Left hindlimb (tissue), 1 donor: ENCODE data around the gene TYSND1.
"Not testable (repeated sequence)": the region's sequence is repeated elsewhere in the genome, so short reads cannot be mapped to it uniquely, and the experiment has no call there.

Experiments used
- DNase-seq: peaks from one replicate; pipeline ENCODE4 v3.0.0-alpha.2; 2018

TYSND1 gene

DNA sequence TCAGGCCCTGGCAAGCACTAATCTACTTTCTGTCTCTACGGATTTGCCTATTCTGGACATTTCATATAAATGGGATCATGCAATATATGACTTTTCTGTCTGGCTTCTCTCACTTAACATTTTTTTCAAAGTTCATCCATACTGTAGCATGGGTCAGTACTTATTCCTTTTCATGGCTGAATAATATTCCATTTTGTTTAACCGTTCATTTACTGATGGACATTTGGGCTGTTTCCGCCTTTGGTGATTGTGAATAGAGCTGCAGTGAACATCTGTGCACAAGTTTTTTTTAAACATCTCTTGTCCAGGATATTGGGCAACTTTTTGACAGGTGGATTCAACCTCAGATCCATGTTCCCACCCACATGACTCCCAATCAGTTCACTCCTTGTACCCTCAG, 44.8 kb downstream of the TYSND1 start:
- DNase-seq, result no peak

DNA sequence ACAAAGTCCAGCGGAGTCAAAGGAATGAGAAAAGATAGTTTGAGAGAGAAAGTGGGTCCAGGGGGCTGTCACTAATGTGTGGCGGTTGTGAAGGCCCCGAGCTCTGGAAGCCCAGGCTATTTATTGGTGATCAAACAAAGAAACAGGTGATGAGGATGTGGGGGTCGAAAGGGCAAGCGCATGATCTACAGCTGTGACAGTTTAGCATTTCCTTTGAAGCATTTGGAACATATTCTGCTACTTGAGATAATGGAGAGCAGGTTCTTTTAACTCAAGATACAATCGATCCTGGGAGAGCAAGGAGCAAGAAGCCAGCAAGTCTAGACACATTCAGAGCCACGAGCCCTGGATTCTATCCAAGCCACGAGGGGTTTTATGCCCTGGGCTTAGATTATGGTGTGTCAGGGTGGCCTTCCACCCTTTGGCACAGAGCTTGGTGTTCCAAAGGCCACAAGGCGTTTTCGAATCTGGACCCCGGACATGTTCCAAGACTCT, 45.4 kb downstream of the TYSND1 start:
- DNase-seq, result not testable (repeated sequence)

DNA sequence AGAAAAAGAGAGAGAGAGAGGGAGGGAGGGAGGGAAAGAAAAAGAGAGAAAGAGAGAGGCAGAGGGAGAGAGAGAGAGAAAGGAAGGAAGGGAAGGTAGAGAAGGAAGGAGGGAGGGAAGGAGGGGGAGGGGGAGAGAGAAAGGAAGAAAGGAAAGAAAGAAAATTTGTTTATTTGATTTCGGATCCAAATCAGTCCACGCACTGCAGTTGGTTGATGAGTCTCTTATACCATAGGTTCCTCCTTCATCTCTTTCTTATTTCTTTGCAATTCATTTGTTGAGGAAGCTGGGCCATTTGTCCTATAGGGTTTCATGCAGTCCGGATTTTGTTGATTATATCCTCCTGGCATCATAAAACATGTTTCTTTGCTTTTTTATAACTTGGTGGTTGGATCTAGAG, 48.2 kb downstream of the TYSND1 start:
- DNase-seq, result no peak

DNA sequence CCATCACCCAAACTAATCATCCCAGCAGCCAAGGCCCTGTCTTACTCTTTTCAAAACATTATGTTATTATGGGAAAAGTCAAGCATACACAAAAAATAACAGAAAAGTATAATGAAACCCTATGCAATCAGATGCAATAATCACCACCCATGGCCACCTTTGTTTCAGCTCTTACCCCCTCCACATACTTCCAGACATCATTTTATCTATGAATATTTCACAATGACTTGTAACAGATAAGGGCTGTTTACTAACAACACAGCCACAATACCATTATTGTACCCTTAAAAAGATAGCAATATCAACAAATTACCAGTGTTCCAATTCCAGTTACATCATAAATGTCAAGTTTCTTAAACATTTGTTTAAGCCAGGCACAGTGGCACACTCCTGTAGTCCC, 49.0 kb downstream of the TYSND1 start:
- no peak for DNase-seq

DNA sequence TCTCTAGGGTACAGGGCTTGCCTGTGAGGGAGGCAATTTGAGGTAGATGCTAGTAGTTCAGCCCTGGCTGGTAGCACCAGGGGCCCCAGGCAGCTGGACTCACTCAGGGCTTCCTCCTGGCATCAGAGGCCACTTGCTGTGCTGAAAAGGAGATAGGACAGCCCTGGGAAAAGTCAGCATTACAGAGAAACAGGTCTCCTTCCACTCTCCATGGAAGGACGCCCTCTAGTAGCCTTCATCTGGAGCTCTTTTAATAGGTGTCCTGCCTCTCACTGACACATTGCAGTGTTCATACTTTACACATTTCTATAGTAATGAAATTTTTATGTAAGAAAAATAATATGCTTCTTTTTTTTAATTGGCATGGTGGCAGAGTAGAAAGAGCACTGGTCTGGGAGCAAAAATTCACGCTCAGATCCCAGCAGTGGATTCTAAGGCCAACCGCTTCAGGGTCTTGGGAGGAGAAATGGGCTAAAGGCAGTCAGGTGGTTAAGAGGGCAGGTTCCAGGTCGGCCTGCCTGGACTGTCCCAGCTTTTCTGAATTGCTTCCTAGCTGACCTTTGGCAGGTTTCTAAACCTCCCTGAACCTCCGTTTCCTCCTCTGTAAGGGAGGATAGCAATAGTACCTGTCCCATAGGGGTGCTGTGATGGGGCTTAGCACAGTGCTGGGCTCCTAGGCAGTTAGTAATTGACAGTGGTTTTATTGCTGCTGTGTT, 49.6 kb downstream of the TYSND1 start:
- no peak for DNase-seq

DNA sequence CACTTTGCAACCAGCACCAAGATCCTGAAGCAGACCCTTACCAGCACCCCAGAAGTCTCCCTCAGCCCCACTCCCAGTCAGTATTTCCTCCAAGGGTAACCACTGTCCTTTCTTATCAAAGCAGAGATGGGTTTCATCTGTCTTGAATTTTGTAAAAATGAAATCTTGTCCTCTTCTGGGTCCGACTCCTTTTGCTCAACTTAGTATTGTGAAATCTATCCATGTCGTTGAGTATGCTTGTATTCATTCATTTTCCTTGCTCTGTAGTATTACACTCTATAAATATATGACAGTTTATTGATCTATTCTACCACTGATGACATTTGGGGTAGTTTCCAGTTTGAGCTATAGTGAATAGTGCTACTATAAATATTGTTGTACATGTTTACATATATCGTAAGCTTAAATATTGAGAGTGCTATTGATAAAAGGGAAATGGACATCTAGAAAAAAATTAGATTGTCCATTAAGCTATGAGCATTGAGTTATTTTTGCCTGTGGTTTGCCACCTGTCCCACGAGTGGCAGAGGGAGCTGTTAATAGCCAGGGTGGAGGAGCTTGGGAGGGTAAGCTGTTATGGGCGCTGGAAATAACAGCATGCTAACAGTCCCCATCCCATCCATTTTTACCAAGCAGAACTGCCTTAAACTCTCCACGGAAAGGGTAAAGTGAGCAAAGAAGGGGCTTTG, 50.3 kb downstream of the TYSND1 start:
- no peak for DNase-seq

DNA sequence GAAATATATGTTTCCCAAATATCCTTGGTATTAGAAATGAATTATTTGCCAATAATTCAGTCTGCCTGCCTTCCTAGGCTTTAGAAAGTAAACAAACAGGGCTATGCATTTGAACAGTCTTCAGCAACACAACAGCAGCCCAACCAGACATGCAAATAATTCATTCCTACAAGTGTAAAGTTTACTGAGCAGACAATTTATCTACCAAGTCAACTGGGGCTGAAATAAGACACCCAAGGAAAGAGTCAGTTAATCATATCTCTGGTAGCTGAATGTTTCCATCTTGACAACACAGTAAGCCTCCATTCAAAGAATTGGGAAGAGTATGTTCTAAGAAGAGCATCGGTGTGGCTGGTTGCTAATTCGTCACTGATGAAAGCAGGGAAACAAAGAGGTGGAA, 52.2 kb downstream of the TYSND1 start:
- DNase-seq, result no peak

DNA sequence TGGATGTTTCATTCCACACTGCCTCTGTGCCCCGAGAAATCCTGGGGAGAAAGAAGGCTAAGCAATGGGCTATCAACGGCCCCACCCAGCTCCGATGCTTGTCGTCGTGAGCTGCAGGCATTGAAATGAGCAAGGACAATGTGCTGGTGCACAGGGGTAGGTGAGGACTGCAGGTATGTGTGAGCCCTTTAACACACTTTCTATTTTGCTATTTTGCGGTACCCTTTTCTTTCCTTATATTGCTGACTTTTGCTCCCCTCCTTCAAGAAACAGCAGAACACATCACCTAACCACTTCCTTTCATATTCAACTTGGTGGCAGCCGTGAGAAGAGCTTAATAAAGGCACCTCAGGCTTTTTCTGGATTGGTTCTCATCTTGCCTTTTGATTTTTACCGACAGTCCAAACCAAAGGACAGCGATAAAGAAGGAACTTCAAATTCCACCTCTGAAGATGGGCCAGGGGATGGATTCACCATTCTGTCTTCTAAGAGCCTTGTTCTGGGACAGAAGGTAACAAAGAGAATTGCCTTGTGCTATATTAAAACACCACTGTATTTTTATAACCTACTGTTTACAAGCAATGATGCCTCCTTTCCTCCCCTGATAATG, 53.1 kb downstream of the TYSND1 start:
- DNase-seq, result no peak

DNA sequence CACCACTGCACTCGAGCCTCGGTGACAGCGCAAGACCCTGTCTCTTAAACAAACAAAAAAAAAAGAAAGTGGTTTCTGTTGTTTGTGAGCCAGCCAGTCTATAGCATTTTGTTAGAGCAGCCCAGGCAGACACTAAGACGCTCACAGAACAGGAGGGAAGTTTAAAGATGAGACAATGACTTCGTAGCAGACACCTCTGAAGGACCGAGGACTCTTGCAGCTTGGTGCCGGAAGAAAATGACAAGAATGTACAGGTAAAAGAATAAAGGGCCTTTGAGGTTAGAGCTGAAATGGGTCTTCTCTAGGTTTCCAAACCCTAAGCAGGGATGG, 54.1 kb downstream of the TYSND1 start:
- DNase-seq, result no peak

DNA sequence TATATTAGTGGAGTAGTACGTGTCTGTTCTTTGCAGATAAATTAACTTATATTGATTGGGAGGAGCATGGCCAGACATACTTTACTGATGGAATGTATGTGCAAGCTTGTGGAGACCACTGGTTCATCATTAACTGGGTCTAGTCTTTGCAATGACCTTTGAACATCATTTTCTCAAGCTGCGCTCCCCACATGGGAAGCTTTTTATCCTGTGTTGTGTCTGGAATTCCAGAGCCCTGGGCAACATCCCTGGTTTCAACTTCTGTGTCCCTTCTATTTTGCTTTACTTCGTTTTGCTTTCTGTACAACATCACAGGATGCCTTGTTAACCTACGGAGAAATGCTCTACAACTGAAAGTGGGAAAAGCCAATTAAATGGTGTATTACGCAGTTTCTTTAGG, 55.5 kb downstream of the TYSND1 start:
- no peak for DNase-seq

DNA sequence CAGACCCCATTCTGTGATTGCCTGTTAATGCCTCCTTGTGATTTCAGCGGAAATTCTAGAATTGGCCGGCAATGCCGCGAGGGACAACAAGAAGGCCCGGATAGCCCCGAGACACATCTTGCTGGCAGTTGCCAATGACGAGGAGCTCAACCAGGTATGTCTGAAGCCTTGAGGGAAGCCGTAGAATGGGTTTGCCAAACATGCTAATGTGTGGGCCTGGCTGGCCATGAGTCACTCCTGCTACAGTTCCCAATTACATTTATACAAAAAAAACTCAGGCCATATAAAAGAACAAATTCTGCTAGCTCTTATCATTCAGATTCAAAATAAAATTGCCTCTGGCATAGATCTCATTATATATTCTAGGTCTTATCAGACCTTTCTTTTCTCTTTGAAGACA, 56.5 kb downstream of the TYSND1 start:
- no peak for DNase-seq

DNA sequence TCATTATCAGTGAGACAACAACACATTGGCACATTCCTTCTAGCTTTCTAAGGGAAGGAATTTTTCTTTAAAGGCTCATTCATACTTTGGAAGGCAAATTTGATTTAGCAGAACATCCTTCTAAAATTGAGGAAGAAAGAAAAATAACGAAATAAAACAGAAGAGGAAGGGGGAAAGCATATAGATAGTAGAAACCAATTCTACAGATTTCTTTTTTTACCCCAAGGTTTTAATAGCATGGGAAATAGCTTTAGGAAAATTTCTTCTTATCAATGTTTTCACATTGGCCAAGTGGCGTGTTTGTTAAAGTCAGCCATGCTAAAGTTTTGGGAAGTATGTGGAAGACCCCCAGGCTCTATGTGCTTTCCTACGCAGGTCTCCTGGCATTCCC, 58.2 kb downstream of the TYSND1 start:
- no peak for DNase-seq
